GM19239 (cell line): ENCODE measurements around the gene NUCB2.
"Not testable (repeated sequence)": the region's sequence is repeated elsewhere in the genome, so short reads cannot be mapped to it uniquely, and the experiment has no call there.

Experiments used
- DNase-seq: peaks from one replicate; pipeline ENCODE4 v3.0.0; 2011; ENCODE audit warnings: low spot score; ENCODE audit not compliant: insufficient read length
- FAIRE-seq: peaks from 2 replicates; lab custom pipeline; 2011; peaks lifted over from hg19 to GRCh38; lab: Jason Lieb, UNC

NUCB2 gene

GRCh38 chr11:17267576-17267975 is 9.0 kb upstream of the NUCB2 start:
- FAIRE-seq (no peak), DNase-seq (no peak)

- not testable (repeated sequence) for DNase-seq, FAIRE-seq
Observed at GRCh38 chr11:17268500-17268899, 8.0 kb upstream of the NUCB2 start.

GRCh38 chr11:17268902-17269301 is 7.6 kb upstream of the NUCB2 start:
- no peak for FAIRE-seq
- no peak for DNase-seq

- DNase-seq: no peak
- no peak for FAIRE-seq
Observed at GRCh38 chr11:17272801-17273200, 3.7 kb upstream of the NUCB2 start.

- no peak for FAIRE-seq
Observed at GRCh38 chr11:17273211-17273610, 3.3 kb upstream of the NUCB2 start.

GRCh38 chr11:17273668-17274282 is 2.8 kb upstream of the NUCB2 start:
- DNase-seq (no peak), FAIRE-seq (no peak)

More at GRCh38 chr11:17273211-17273610, 3.3 kb upstream of the NUCB2 start:
- DNase-seq: no peak

- DNase-seq: no peak
- peak; percentile 58 for FAIRE-seq
Observed at GRCh38 chr11:17275400-17276235, 921 bp upstream of the NUCB2 start.

- no peak for DNase-seq
- FAIRE-seq: peak; percentile 78
Observed at GRCh38 chr11:17277024-17277584, 565 bp downstream of the NUCB2 start.

- FAIRE-seq (no peak), DNase-seq (no peak)
Observed at GRCh38 chr11:17280494-17281127, 4.1 kb downstream of the NUCB2 start.

- FAIRE-seq: no peak
Observed at GRCh38 chr11:17286332-17286731, 9.8 kb downstream of the NUCB2 start.

GRCh38 chr11:17287058-17287457 is 10.5 kb downstream of the NUCB2 start:
- FAIRE-seq: no peak

More at GRCh38 chr11:17286332-17286731, 9.8 kb downstream of the NUCB2 start:
- DNase-seq: no peak

GRCh38 chr11:17291710-17292109 is 15.2 kb downstream of the NUCB2 start:
- DNase-seq: no peak
- no peak for FAIRE-seq

More at GRCh38 chr11:17287058-17287457, 10.5 kb downstream of the NUCB2 start:
- DNase-seq: no peak

- FAIRE-seq (no peak), DNase-seq (no peak)
Observed at GRCh38 chr11:17293311-17293710, 16.8 kb downstream of the NUCB2 start.

- FAIRE-seq: no peak
- DNase-seq: no peak
Observed at GRCh38 chr11:17294033-17294432, 17.5 kb downstream of the NUCB2 start.

GRCh38 chr11:17296852-17297559 is 20.5 kb downstream of the NUCB2 start:
- DNase-seq: no peak
- FAIRE-seq: no peak

- FAIRE-seq (no peak), DNase-seq (no peak)
Observed at GRCh38 chr11:17298302-17298701, 21.8 kb downstream of the NUCB2 start.

- no peak for DNase-seq
- no peak for FAIRE-seq
Observed at GRCh38 chr11:17300372-17300771, 23.8 kb downstream of the NUCB2 start.

- peak; percentile 52 for FAIRE-seq
- no peak for DNase-seq
Observed at GRCh38 chr11:17313349-17314231, 37.1 kb downstream of the NUCB2 start.

GRCh38 chr11:17314232-17314547 is 37.7 kb downstream of the NUCB2 start:
- FAIRE-seq: no peak
- no peak for DNase-seq
